Activated T-helper 1 cell treated with anti-CD3 and anti-CD28 coated beads, Interleukin-12 subunit alpha, Interleukin-12 subunit beta, Interleukin-2, Interleukin-4 antibody, amounts not matched to agents 30 ng/mL and 10 ng/mL and 1 ng/mL, durations not matched to agents 14 hours and 24 hours and 36 hours (primary cell): ENCODE data around the gene ZDHHC16. TPM values are rescaled to one million over a fixed set of nuclear protein-coding genes. Genes with fewer than 3 reads are reported as not detected.

Source experiments
- total RNA-seq: library from RNA; stranded (reverse); gene quantifications from 2 replicates; pipeline ENCODE4 v1.2.3, GENCODE V29; 2022

Gene ZDHHC16
- total RNA-seq, 1 donor from 2014 or later: 48.3 TPM

Other genes with a start within 250 kb of the ZDHHC16 start
- 27.1 and 27.8 TPM in 2 replicates for gene ARHGAP19, start 153.5 kb upstream of the ZDHHC16 start, total RNA-seq
- gene FRAT1, start 126.9 kb upstream of the ZDHHC16 start, total RNA-seq: 3.0 and 3.3 TPM in 2 replicates
- gene FRAT2, start 111.4 kb upstream of the ZDHHC16 start, total RNA-seq: 10.8 and 11.2 TPM in 2 replicates
- 99.9 and 104 TPM in 2 replicates for gene RRP12, start 44.8 kb upstream of the ZDHHC16 start, total RNA-seq
- 967 and 979 TPM in 2 replicates for gene PGAM1, start 20.0 kb upstream of the ZDHHC16 start, total RNA-seq
- gene EXOSC1, start 169 bp upstream of the ZDHHC16 start, total RNA-seq: 55.3 and 57.1 TPM in 2 replicates
- gene MMS19, start 52.2 kb downstream of the ZDHHC16 start, total RNA-seq: 91.8 and 93.2 TPM in 2 replicates
- gene UBTD1, start 52.7 kb downstream of the ZDHHC16 start, total RNA-seq: 1.7 and 1.8 TPM in 2 replicates
- not detected in 2 replicates for gene ANKRD2, start 126.6 kb downstream of the ZDHHC16 start, total RNA-seq
- not detected in 2 replicates for gene HOGA1, start 138.2 kb downstream of the ZDHHC16 start, total RNA-seq
- gene C10orf62, start 143.5 kb downstream of the ZDHHC16 start, total RNA-seq: not detected in 2 replicates
- 1.9 TPM in 2 replicates for gene MORN4, start 187.3 kb downstream of the ZDHHC16 start, total RNA-seq
- 19.3 and 19.7 TPM in 2 replicates for gene PI4K2A, start 194.5 kb downstream of the ZDHHC16 start, total RNA-seq
- gene AVPI1, start 241.1 kb downstream of the ZDHHC16 start, total RNA-seq: 0.66 and 0.93 TPM in 2 replicates